HG03442 (cell line): ENCODE results near the gene ITGAD.

Source experiments
- ATAC-seq: cut with Tn5 transposase; IDR thresholded peaks from one replicate; pipeline ENCODE4 v1.9.1; 2021; ENCODE audit warnings: mild to moderate bottlenecking, moderate library complexity; ENCODE audit not compliant: unreplicated experiment

ITGAD gene

GRCh38 chr16:31364421-31364820 lies 28.7 kb upstream of the ITGAD start:
- ATAC-seq = no peak

DNA sequence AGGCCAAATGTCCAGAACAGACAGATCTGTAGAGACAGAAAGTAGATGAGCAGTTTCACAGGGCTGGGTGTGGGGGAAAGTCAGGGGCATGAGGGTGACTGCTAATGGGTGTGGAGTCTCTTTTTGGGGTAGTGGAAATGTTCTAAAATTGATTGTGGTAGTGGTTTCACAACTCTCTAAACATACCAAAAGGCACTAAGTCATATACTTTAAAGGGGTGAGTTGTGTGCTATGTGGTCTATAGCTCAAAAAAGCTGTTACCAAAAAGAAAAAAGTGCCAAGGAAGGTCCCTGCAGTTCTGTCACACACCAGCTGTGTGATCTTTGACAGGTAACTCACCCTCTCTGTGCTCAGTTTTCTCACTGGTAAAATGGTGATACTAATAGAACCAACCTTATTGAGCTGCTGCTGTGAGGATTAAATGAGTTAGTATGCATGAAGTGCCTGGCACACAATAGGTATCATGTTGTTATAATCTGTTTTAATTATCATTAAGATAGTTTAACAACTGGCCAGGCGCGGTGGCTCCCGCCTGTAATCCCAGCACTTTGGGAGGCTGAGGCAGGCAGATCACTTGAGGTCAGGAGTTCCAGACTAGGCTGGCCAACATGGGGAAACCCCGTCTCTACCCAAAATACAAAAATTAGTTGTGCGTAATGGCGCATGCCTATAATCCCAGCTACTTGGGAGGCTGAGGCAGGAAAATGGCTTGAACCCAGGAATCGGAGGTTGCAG lies 27.8 kb upstream of the ITGAD start:
- peak; percentile 81 for ATAC-seq

- no peak for ATAC-seq
Observed at GRCh38 chr16:31367853-31368252, 25.3 kb upstream of the ITGAD start.

- no peak for ATAC-seq
Observed at GRCh38 chr16:31371008-31371407, 22.1 kb upstream of the ITGAD start.

- ATAC-seq = no peak
Observed at GRCh38 chr16:31371619-31372484, 21.3 kb upstream of the ITGAD start.

- ATAC-seq = no peak
Observed at GRCh38 chr16:31373235-31373634, 19.9 kb upstream of the ITGAD start.

DNA sequence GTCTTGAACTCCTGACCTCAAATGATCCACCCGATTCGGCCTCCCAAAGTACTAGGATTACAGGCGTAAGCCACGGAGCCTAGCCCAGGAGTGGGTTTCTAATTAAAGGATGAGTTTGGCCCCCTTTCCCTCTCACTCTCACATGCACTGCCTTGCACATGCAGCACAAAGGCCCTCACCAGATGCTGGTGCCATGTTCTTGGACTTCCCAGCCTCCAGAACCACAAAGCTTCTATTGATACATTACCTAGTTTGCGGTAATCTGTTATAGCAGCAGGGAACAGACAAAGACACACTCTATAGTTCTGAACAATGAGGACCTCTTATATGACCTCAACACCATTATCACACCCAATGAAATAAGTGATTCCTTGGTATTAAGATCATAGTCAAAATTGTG lies 17.9 kb upstream of the ITGAD start:
- no peak for ATAC-seq

DNA sequence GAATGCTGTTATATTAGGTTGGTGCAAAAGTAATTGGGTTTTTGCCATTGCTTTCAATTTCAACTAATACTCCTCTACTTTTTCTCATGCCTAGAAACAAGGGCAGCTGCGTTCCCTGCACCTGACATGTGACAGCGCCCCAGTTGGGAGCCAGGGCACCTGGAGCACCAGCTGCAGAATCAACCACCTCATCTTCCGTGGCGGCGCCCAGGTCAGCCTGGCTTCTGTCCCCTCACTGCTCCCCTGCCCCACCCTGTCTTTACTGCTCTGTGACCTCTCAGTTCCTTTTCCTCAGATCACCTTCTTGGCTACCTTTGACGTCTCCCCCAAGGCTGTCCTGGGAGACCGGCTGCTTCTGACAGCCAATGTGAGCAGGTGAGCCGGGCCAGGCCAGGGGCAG lies 16.4 kb upstream of the ITGAD start:
- ATAC-seq = no peak

DNA sequence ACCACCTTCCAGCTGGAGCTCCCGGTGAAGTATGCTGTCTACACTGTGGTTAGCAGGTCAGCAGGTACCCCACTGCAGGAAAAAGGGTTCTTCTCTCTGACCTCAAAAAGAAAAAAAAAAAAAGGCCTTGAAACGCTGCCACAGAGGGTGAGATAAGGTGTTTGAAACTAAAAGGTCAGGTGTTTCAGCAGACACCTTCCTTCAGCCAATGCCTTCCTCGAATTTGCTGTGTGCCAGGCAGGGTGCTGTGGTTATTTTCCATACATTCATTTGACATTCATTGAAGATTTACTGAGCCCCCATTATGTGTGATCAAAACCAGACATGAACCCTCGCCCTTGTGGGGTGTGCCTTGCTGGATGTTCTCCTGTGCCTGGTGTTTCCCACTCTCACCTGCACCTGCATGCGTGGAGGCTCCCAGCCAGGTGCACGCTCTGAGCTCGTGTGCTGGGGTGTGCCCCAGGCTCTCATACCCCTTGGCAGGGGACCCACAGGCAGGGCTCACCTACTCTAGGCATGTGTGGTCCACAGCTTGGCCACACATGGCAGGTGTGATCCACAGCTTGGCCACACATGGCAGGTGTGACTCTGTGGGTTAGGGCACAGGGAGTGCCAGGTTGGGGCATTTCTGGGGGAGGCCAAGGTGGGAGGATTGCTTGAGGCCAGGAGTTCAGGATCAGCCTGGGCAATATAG lies 15.8 kb upstream of the ITGAD start:
- ATAC-seq = no peak

GRCh38 chr16:31380201-31380600 lies 12.9 kb upstream of the ITGAD start:
- no peak for ATAC-seq

DNA sequence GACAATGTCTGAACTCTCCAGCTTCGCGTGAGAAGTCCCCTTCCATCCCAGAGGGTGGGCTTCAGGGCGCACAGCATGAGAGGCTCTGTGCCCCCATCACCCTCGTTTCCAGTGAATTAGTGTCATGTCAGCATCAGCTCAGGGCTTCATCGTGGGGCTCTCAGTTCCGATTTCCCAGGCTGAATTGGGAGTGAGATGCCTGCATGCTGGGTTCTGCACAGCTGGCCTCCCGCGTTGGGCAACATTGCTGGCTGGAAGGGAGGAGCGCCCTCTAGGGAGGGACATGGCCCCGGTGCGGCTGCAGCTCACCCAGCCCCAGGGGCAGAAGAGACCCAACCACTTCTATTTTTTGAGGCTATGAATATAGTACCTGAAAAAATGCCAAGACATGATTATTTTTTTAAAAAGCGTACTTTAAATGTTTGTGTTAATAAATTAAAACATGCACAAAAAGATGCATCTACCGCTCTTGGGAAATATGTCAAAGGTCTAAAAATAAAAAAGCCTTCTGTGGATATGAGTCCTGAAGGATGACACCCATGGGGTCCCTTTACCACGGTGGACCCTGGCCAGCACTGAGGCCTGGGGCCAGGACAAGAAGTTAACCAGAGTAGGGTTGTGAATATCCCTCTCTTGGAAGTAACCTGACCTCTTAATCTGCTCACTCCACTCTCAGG lies 10.5 kb upstream of the ITGAD start:
- ATAC-seq = no peak

DNA sequence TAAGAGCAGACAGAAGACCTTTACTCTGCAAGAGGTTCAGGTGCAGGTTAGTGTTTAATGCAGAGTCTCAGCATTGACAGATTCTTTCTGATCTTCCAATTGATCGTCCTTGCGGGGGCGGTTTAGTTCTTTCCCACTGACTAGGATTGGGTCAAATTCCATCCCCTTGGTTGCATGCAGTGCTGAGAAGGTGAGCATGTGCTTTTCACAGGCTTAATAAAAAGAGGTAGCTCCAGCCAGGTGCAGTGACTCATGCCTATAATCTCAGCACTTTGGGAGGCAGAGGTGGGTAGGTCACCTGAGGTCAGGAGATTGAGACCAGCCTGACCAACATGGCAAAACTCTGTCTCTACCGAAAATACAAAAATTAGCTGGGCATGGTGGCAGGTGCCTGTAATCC lies 7.5 kb upstream of the ITGAD start:
- no peak for ATAC-seq

DNA sequence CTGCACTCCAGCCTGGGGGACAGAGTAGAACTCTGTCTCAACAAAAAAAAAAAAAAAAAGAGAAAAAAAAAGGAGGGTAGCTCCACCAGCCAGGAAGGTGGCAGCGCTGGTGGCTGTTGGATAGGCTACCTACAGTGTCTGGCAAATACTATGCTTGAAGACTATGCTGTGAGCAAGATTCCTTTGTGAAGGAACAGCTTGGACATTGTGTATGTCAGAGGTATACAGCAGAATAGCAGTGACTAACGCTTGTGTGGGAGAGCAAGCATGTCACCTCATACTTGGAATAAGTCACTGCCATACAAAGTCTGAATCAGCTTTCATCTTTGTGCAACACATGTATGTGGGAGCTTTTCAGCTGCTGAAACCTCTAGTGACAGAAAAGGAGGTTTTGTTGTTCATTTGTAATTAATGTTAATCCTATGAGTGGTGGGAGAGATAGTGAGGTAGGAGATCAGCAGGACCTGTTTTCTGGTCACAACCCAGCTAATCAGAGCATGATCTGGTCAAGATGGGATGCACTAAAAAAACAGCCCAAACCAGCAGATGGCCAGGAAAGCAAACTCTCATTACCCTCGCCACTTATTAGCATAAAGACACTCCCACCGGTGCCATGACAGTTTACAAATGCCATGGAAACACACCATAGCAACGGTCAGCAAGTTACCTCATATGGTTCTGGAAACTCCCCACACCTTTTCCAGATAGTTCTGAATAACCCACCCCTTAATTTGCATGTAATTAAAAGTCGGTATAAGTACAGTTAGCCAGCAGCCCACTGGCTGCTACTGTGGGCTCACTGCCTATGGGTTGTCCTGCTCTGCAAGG lies 6.8 kb upstream of the ITGAD start:
- peak; percentile 69 for ATAC-seq

- no peak for ATAC-seq
Observed at GRCh38 chr16:31388535-31388934, 4.6 kb upstream of the ITGAD start.

DNA sequence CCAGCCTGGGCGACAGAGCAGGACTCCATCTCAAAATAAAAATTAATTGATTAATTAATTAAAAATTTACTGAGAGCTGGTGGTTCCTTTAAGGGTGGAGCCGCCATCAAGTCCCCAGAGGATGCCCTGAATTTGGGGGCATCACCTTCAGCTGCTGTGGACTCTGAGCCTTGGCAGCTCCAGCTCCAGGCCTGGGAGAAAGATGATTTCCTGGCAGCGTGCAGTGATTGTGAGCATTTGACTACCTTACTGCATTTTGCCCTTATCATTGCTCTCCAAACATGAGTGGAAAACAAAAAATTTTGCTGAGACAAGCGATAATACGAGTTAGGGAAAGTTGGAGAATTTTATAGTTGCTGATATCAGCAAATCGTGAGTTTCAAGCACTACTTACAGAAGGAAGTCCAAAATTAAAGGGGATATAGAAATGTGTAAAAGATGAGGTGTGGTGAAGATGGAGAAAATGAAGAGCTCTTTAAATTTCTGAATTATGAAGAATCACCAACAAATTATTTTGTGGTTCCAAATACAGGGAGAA lies 2.6 kb upstream of the ITGAD start:
- ATAC-seq = no peak

DNA sequence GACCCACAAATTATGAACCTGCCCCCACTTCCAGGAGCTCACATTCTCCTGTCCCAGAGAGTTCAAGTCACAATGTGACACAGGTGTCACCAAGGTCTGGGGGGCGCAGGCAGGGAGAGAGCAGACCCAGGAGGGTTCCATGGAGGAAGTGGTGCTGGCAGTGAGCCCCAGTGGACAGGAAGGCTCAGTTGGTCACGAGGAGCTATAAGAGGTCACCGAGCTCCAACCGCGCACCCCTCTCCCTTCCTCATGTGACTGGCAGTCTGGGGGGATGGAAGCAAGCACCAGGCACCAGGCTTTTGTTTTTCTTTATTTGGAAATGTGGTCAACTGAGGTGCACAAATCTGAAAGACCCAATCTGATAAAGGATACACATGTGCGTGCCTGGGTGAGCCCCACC lies 2.5 kb downstream of the ITGAD start:
- no peak for ATAC-seq

DNA sequence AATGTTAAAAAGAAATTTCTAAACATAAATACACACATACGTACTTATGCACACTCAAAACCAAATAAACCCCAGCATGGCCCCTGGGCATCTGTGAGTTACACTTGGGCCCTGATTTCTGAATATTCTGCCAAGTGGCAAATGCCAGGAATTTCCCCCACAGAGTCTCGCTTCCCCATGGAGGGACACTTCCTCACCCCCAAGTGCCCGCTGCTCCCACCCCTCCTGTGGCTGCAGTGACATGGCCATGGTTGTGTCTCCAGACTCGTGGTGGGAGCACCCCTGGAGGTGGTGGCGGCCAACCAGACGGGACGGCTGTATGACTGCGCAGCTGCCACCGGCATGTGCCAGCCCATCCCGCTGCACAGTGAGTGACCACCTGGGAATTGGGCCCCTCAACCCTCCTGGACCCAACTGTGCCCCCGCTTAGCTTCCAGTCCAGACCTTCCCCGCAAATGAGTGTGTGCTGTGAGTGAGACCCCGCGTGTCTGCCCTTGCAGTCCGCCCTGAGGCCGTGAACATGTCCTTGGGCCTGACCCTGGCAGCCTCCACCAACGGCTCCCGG lies 4.0 kb downstream of the ITGAD start:
- no peak for ATAC-seq

- no peak for ATAC-seq
Observed at GRCh38 chr16:31397701-31398100, 4.6 kb downstream of the ITGAD start.

GRCh38 chr16:31400191-31400590 lies 7.1 kb downstream of the ITGAD start:
- no peak for ATAC-seq

DNA sequence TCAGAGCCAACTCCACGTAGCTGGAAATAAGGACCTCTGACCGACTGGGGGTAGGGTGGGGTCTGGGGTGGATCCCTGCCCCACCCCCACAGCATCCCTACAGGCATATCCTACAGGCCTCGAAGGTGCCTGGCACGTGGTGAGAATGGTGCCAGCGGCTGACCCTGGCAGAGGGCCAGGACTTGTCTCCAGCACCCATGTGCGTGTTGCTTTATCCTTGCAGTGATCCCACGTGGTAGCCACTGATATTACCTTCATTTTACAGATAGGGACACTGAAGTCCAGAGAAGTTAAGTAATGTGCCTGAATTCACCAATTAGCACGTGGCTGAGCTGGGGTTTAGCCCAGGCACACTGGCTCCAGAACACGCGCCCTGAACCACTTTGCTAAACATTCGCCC lies 8.3 kb downstream of the ITGAD start:
- ATAC-seq = no peak
